AG04450 (cell line): ENCODE measurements around the gene NTM. TPM values are rescaled to one million over a fixed set of nuclear protein-coding genes. Genes with fewer than 3 reads are reported as not detected.

Source experiments
- CTCF ChIA-PET: fragments of 300-600, 350-600 bp; formaldehyde crosslinking; extraction: SDS; loops from one replicate; lab custom pipeline; 2022; ENCODE audit warnings: antibody characterized with exemption, inconsistent platforms; lab: Charles Lee
- POLR2A ChIA-PET: fragments of 350-600 bp; formaldehyde crosslinking; extraction: SDS; loops from one replicate; lab custom pipeline; 2021; ENCODE audit warnings: antibody characterized with exemption, inconsistent platforms; lab: Yijun Ruan, JAX
- DNase-seq: peaks from one replicate; pipeline ENCODE4 v3.0.0-alpha.2; 2011; ENCODE audit warnings: low read depth, low spot score
- H3K27ac ChIP-seq: one replicate; pipeline ENCODE4 v1.5.1; 2012; ENCODE audit warnings: low read depth, low read length, control low read depth
- H3K27me3 ChIP-seq: one replicate; pipeline ENCODE4 v1.6.0; 2012; ENCODE audit warnings: low read length; ENCODE audit not compliant: control insufficient read depth, insufficient read depth
- H3K4me3 ChIP-seq: 2 replicates; pipeline ENCODE4 v1.5.1; 2011; ENCODE audit warnings: mild to moderate bottlenecking, low read depth, low read length, control low read depth
- H3K9me3 ChIP-seq: 2 replicates; pipeline ENCODE4 v1.5.1; 2012; ENCODE audit warnings: low read length; ENCODE audit not compliant: control insufficient read depth, insufficient read depth
- polyA plus RNA-seq: library from polyadenylated mRNA; depleted of rRNA; stranded (reverse); fragments of >200 nt; gene quantifications from 2 replicates; pipeline ENCODE4 v1.2.3, GENCODE V29; 2011
- TF ChIP-seq, protein P1 (sequence below): IDR thresholded peaks from 2 replicates; pipeline ENCODE4 v1.5.1; 2011; ENCODE audit warnings: low read depth, low read length, control low read depth, inconsistent platforms

Gene NTM
- polyA plus RNA-seq, 1 experiment, result 26.9 TPM

DNA sequence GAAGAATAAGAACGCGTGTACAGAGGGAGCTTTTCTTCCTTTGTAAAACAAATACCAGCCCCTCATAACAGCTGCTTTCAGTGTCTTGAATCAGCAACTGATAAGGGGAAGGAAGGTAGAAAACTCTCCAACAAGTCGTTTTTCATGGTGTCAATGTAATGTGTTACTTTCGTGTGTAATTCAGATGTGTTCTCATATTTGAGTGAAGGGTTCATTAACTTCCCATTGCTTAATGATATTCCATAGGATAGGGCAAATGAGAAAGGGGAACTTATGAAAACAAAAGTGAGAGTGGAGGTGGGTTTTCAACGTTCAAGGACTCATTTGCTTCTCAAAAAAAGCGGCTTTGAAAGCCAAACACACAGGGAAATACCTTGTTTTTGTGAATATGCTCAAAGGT, 452.1 kb downstream of the NTM start:
- H3K9me3 ChIP-seq, result no peaks in the 10 kb centered on the region
- ChIA-PET POLR2A (no interaction called here), CTCF (no interaction called here)
- H3K4me3 ChIP-seq, result no peak overlapping the region
- no peak for DNase-seq
- H3K27ac ChIP-seq, result no peak overlapping the region
- peaks cover 16% of the 10 kb centered on the region for H3K27me3 ChIP-seq
- TF ChIP-seq, protein P1, sequence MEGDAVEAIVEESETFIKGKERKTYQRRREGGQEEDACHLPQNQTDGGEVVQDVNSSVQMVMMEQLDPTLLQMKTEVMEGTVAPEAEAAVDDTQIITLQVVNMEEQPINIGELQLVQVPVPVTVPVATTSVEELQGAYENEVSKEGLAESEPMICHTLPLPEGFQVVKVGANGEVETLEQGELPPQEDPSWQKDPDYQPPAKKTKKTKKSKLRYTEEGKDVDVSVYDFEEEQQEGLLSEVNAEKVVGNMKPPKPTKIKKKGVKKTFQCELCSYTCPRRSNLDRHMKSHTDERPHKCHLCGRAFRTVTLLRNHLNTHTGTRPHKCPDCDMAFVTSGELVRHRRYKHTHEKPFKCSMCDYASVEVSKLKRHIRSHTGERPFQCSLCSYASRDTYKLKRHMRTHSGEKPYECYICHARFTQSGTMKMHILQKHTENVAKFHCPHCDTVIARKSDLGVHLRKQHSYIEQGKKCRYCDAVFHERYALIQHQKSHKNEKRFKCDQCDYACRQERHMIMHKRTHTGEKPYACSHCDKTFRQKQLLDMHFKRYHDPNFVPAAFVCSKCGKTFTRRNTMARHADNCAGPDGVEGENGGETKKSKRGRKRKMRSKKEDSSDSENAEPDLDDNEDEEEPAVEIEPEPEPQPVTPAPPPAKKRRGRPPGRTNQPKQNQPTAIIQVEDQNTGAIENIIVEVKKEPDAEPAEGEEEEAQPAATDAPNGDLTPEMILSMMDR, result no peak

DNA sequence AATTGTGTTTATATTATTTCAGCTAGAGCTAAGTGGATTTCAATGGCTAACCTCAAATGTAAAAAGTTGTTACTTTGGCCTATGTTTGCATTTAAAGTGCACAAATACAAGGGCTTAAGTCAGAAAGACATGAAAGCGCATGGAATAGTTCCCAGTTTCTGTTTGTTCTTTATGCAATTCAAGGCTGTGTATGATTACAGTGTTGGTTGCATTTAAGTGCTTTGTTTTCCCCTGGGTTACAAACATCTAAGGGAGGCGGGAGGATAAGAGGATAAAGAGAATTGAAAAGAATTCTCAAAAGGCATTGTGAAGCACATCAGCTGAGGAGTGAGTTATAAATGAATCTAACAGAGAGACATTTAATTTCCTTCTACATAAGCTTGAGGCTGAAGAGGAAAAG, 453.4 kb downstream of the NTM start:
- DNase-seq, result no peak
- no peak overlapping the region for H3K27ac ChIP-seq
- ChIA-PET CTCF (no interaction called here), POLR2A (no interaction called here)
- H3K4me3 ChIP-seq, result no peak overlapping the region
- peaks cover 14% of the 10 kb centered on the region for H3K27me3 ChIP-seq
- TF ChIP-seq, protein P1, result no peak
- no peaks in the 10 kb centered on the region for H3K9me3 ChIP-seq

DNA sequence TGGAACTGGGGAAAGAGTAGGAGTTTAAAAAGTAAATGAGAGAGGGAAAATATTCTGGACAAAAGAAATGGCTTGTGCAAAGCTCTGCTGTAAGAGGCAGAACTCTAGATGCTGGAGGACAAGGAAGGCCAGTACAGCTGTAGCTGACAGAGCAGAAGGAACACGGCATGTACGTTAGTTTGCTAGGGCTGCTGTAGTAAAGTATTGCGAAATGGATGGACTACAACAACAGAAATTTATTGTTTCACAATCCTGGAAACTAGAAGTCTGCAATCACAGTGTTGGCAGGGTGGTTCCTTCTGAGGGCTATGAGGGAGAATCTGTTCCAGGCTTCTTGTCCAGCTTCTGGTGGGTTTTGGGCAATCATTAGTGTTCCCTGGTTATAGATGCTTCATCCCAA, 454.4 kb downstream of the NTM start:
- Histone ChIP-seq H3K9me3 (no peaks in the 10 kb centered on the region), H3K27me3 (peaks cover 9% of the 10 kb centered on the region), H3K27ac (no peak overlapping the region), H3K4me3 (no peak overlapping the region)
- ChIA-PET CTCF (no interaction called here), POLR2A (no interaction called here)
- TF ChIP-seq, protein P1, result no peak
- no peak for DNase-seq

DNA sequence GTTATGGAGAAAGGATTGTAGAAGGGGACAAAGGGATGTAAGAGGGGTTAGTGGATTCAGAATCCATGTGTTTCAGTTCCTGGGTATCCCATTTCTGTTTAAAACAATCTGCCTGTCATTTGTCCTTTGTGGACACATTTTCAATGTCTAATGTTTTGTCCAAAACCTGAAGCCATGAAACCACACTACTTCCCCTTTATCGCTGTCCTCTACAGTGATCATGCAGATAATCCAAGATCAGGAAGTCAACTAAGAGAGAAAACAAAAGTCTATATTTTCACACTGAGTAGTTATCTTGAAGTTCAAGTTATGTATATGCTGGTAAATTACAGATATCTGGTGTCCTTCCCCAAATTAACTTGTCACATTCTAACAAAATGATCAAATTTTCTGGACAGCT, 457.0 kb downstream of the NTM start:
- ChIA-PET CTCF (interaction anchor here (0.6 to 1.3 kb wide), 2 partner anchors 132 kb away, joined by 3 to 4 read pairs; no protein-coding TSS in a partner anchor), POLR2A (no interaction called here)
- TF ChIP-seq, protein P1, result no peak
- DNase-seq, result no peak
- Histone ChIP-seq H3K27ac (no peak overlapping the region), H3K27me3 (peaks cover 7% of the 10 kb centered on the region), H3K9me3 (no peaks in the 10 kb centered on the region), H3K4me3 (no peak overlapping the region)

DNA sequence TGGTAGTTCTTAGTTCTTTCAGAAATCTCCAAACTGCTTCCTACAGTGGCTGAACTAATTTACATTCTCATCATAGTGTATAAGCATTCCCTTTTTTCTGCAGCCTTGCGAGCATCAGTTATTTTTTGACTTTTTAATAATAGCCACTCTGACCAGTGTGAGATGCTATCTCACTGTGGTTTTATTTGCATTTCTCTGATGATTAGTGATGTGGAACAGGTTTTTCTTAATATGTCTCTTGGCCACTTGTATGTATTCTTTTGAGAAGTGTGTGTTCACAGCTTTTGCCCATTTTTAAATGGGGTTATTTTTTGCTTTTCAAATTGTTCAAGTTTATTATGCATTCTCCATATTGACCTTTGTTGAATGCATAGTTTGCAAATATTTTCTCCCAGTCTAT, 459.3 kb downstream of the NTM start:
- TF ChIP-seq, protein P1, result no peak
- H3K4me3 ChIP-seq, result no peak overlapping the region
- H3K27me3 ChIP-seq, result peaks cover 3% of the 10 kb centered on the region
- DNase-seq, result no peak
- ChIA-PET POLR2A (no interaction called here), CTCF (no interaction called here)
- no peak overlapping the region for H3K27ac ChIP-seq
- no peaks in the 10 kb centered on the region for H3K9me3 ChIP-seq
